ENCODE results near the gene RBCK1.

GRCh38 chr20:475463-476357, 67.6 kb downstream of the RBCK1 start:
- TF ChIP-seq CTCF (IDR thresholded peaks at IDR 0.05 in 8 of 11, conservative IDR thresholded peaks at IDR 0.05 in 3 of 11) (no peak), POLR2AphosphoS5 (IDR thresholded peaks at IDR 0.05) (no peak)
